ENCODE data around the gene TRAPPC5. TPM values are rescaled to one million over a fixed set of nuclear protein-coding genes. Genes with fewer than 3 reads are reported as not detected.

The TRAPPC5 gene
- total RNA-seq, 1 experiment from 2014 or later: 124 TPM

- peaks cover 23% of the 10 kb centered on the region for H3K4me1 Mint-ChIP-seq
- H3K27me3 Mint-ChIP-seq (ENCODE audit: low read depth): peaks cover 21% of the 10 kb centered on the region
- no peak overlapping the region for H3K4me3 Mint-ChIP-seq
- no peak for TF ChIP-seq E2F4 (CRISPR knock-in tag; IDR thresholded peaks at IDR 0.05; ENCODE audit: borderline replicate concordance, low read depth)
- TF ChIP-seq TEAD4 (CRISPR knock-in tag; IDR thresholded peaks at IDR 0.05): no peak
- no peak for TF ChIP-seq CREM (CRISPR knock-in tag; IDR thresholded peaks at IDR 0.05)
- no peak for TF ChIP-seq TCF7 (CRISPR knock-in tag; IDR thresholded peaks at IDR 0.05; ENCODE audit: low read depth)
- no peak for TF ChIP-seq HMGXB4 (CRISPR knock-in tag; IDR thresholded peaks at IDR 0.05)
- no peak for TF ChIP-seq CTCF (IDR thresholded peaks at IDR 0.05)
- no peak for TF ChIP-seq MYBL2 (CRISPR knock-in tag; IDR thresholded peaks at IDR 0.05)
- TF ChIP-seq SMAD4 (CRISPR knock-in tag; IDR thresholded peaks at IDR 0.05): no peak
- no peaks in the 10 kb centered on the region for H3K36me3 Mint-ChIP-seq
- ChIA-PET POLR2A (no interaction called here), CTCF (interaction anchor here (1.0 kb wide), 1 partner anchor 20 kb away, joined by 4 read pairs; the partner anchor contains the start of gene TRAPPC5)
- no peak for DNase-seq (ENCODE audit: low spot score)
- H3K27ac Mint-ChIP-seq: no peak overlapping the region
- no peak for ATAC-seq
- no peaks in the 10 kb centered on the region for H3K9me3 Mint-ChIP-seq
Measured at GRCh38 chr19:7701049-7701653, 20.5 kb downstream of the TRAPPC5 start.

- Mint-ChIP-seq H3K9me3 (no peaks in the 10 kb centered on the region), H3K27ac (no peak within 1 kb of the TSS), H3K27me3 (ENCODE audit: low read depth) (peaks cover 18% of the 10 kb centered on the region), H3K4me3 (no peak within 1 kb of the TSS), H3K36me3 (no peaks in the 10 kb centered on the region), H3K4me1 (peaks cover 23% of the 10 kb centered on the region)
- ChIA-PET CTCF (interaction anchor here (1.0 kb wide), 1 partner anchor 21 kb away, joined by 4 read pairs; the partner anchor contains the start of gene TRAPPC5), POLR2A (no interaction called here)
- TF ChIP-seq IRF1 (CRISPR knock-in tag; IDR thresholded peaks at IDR 0.05): no peak
- no peak for TF ChIP-seq TP53 (CRISPR knock-in tag; IDR thresholded peaks at IDR 0.05)
- TF ChIP-seq ZBTB21 (CRISPR knock-in tag; IDR thresholded peaks at IDR 0.05; ENCODE audit: borderline replicate concordance): no peak
- no peak for DNase-seq (ENCODE audit: low spot score)
- no peak for ATAC-seq
Measured at GRCh38 chr19:7701654-7702457, 21.2 kb downstream of the TRAPPC5 start, which contains the start of gene FCER2. TSS of gene FCER2 (minus strand) at chr19:7702131. CDS start at chr19:7699760, 2,371 bp downstream.

- peaks cover 10% of the 10 kb centered on the region; the same call in 1 of the 2 replicates for H3K4me1 Mint-ChIP-seq
- DNase-seq (ENCODE audit: low spot score) (no peak), ATAC-seq (no peak)
- no peak for TF ChIP-seq GRHL2 (CRISPR knock-in tag; IDR thresholded peaks at IDR 0.05; ENCODE audit: insufficient replicate concordance, severe bottlenecking)
- TF ChIP-seq ERG (CRISPR knock-in tag; IDR thresholded peaks at IDR 0.05): no peak
- TF ChIP-seq SOX15 (CRISPR knock-in tag; IDR thresholded peaks at IDR 0.05): no peak
- no peak for TF ChIP-seq CREB1 (CRISPR knock-in tag; IDR thresholded peaks at IDR 0.05)
- no peak for TF ChIP-seq E2F1 (CRISPR knock-in tag; IDR thresholded peaks at IDR 0.05)
- no peak for TF ChIP-seq IRF2 (CRISPR knock-in tag; IDR thresholded peaks at IDR 0.05; ENCODE audit: borderline replicate concordance, low read depth)
- no peak for TF ChIP-seq E2F5 (CRISPR knock-in tag; IDR thresholded peaks at IDR 0.05)
- TF ChIP-seq NFATC4 (CRISPR knock-in tag; IDR thresholded peaks at IDR 0.05): no peak
- no peaks in the 10 kb centered on the region for H3K36me3 Mint-ChIP-seq
- H3K27me3 Mint-ChIP-seq (ENCODE audit: low read depth): peaks cover 12% of the 10 kb centered on the region
- no peak overlapping the region for H3K4me3 Mint-ChIP-seq
- ChIA-PET POLR2A (interaction anchor here (0.6 kb wide), 1 partner anchor 74 kb away, joined by 4 read pairs; the partner anchor contains the start of genes PET100 and XAB2), CTCF (interaction anchor here (0.7 to 1.0 kb wide), 3 partner anchors 22 to 135 kb away, joined by 4 to 6 read pairs (median 4); partner anchors contain the start of gene TRAPPC5)
- no peak overlapping the region for H3K27ac Mint-ChIP-seq
- no peaks in the 10 kb centered on the region for H3K9me3 Mint-ChIP-seq
Measured at GRCh38 chr19:7703332-7703731, 22.7 kb downstream of the TRAPPC5 start.
